ENCODE results near the gene C13orf46.
"Not testable (repeated sequence)": the region's sequence is repeated elsewhere in the genome, so short reads cannot be mapped to it uniquely, and the experiment has no call there.

The C13orf46 gene

DNA sequence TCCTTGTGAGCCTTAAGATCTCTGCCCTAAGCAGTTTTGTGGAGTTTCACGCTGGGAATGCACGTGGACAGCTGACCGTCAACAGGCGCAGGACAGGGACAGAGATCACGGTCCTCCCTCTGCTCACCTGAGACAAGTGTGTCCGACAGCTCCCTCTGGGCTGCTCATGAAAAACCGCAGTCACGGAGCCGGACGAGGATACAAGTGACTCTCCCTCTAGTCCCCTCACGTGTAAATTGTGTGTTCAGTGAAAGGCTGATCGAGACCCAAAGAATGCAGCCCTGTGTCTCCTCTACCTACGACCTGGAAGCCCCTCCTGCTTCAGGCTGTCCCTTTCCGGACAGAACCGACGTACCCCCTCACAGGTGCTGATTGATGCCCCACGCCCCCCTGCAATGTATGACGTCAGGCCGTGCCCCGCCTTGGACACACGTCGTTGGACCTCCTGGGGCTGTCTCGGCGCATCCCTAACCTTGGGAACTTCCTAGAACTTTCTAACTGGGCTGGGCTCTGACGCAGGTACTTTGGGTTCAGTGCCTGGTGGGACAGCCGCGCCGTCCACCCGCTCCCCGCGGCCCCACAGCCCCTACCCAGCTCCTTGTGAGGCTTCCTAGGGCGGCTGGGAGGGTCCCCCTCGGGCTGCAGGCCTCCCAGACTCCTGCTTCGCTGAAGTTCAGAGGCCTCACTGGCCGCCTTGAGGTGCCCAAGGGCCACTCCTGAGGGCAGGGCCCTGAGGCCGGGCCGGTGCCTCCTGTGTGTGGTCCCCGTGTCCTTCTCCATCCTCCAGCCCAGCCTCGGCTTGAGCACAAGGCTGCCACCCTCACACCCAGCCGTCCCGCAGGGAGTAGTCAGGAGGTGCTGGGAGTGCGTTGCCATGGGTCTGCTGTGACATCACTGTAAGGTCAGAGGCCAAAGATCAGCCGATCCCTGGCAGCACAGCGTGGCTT, at the start of gene C13orf46:
TSS of gene C13orf46 (minus strand) at position 859 of the 947 bp plus-strand sequence. CDS start at position 780, 79 bp downstream.
- DNase-seq: no peak

DNA sequence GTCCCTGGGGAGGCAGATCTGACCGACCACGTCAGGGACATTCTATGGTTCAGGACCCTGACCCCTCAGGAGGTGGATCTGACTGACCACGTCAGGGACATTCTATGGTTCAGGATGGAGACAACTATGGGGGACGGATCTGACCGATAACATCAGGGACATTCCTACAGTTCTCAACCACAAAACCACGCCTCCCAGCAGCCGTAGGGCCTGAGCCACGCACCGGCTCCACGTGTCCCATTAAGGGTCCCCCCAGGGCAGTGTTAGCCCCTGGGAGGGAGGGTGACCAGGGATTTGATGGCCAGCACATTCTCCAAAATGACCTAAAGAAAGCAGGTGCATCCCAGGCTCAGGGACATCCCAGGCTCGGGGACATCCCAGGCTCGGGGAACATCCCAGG, 49.0 kb upstream of the C13orf46 start:
- no peak for DNase-seq

DNA sequence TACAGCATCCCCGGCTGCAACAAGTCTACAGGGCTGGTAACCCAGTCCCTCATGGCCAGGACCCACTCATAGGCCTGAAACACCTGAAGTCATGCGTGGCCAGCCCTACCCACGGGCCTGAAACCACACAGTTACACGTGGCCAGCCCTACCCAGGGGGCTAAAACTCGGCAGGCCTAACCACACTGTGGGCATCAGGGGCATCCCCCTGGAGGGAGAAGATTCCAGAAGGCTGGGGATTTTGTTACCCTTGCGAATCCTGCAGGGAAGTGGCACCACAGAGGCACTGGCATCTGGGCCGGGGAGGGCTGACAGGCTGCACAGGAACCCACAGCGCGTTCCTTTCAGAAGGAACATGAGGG, 48.4 kb upstream of the C13orf46 start:
- no peak for DNase-seq

DNA sequence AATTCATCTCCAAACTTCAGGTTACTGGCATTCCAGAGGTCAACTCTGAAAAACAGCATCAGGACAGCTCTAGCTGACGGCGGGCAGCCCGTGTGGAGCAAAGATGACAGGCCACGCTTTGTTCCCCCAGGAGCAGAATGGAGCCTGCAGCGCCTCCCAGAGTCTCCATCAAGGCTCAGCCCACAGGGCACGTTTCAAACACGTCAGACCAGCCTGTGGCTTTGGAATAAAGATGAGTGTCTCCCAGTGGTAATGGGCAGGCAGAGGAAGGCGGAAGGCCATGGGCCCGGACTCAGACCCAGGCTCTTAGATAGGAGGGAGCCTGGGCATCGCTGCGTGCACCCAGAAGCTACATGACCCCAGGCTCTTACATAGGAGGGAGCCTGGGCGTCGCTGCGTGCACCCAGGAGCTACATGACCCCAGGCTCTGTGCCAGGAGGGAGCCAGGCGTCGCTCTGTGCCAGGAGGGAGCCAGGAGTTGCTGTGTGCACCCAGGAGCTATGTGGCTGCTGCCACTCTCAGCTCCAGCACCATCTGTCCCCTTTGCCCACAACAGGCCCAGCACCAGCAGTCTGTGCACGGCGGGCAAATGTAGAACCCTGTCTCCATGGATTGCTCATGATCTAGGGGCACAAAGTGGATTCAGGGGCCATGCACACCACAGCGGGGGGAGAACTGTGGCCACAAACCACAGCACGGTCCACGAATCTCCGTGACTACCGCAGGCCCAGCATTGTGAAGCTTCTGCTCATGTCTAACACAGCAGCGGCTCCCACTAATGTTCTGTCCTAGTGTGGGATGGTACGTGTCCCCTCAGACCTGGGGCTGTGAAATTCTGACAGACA, 47.8 kb upstream of the C13orf46 start:
- no peak for DNase-seq

DNA sequence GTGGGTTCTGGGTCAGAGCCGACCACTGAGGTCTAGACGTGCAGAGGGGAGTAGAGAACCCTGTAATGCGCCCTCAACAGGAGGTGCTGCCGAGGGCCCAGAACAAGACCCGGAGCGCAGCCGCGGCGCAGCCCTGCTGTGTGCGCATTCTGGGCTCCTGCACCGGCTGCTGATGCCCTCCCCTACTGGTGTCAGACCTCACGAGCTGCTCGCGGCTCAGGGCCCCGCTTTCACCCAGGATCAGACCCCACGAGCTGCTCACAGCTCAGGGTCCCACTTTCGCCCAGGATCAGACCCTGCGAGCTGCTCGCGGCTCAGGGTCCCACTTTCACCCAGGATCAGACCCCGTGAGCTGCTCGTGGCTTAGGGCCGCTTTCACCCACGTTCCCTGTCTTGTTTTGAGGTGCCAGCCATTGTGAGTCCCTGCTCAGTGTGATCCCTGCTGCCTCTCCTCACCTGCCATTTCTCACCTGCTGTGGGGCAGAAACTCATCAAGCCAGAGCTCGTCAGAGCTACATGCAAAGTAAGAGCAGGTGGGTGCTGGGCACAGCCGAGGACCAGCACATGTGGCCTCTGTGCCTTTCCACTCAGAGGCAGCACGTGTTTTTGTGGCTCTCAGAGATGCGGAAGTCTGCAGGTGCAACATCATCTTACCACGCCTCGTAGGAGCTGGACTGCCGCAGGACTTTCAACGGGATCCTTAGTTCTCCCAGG, 47.0 kb upstream of the C13orf46 start:
- DNase-seq: no peak

DNA sequence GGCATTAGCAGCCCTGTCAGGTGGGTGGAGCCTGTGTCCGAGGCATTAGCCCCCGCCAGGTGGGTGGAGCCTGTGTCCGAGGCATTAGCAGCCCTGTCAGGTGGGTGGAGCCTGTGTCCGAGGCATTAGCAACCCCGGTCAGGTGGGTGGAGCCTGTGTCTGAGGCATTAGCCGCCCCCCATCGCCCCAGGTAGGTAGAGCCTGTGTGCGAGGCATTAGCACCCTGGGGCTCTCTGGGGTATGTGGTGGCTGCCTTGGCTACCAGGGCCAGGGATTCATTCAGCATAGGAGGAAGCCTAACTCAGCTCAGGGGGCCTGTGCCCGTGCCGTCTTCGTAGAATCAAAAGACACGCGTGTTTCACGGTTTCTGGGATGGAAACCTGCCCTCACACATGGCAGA, 46.3 kb upstream of the C13orf46 start:
- DNase-seq: not testable (repeated sequence)

DNA sequence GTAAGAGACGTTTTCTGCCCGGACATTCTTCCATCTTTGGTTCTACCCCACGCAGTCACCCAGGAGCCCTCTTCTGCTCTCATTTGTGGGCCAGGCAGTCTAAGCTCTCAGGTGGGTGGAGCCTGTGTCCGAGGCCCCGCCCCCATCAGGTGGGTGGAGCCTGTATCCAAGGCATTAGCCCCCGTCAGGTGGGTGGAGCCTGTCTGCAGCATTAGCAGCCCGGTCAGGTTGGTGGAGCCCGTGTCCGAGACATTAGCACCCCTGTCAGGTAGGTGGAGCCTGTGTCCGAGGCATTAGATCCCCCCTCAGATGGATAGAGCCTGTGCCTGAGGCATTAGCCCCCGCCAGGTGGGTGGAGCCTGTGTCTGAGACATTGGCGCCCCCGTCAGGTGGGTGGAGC, 45.5 kb upstream of the C13orf46 start:
- DNase-seq: no peak

DNA sequence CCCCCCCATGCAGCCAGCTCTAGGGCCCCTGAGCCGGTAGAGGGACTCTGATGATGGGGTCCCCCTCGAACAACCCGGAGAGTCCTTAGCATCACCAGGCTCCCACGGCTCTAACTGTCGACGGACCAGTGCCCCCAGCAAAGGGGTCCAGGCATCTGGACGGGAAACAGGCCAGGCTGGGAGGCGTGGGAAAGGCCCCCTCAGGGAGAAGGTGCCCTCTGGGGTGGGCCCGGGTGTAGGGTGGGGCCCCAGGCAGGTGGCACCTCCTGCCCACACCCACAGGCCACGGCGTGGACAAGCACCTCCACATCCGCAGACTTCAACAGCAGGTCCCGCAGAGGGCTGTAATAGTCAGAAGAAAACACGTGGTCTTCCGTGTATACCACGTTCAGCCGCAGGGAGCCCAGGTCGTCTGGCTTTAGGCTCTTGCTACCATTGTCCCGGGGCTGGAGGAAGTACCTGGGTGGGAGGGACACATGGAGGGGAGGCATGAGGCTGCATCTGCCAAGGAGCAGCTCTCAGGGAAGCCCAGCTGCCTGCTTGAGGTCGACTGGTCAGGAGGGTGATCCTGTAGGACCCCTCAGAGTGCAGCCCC, 44.7 kb upstream of the C13orf46 start:
- DNase-seq: no peak

DNA sequence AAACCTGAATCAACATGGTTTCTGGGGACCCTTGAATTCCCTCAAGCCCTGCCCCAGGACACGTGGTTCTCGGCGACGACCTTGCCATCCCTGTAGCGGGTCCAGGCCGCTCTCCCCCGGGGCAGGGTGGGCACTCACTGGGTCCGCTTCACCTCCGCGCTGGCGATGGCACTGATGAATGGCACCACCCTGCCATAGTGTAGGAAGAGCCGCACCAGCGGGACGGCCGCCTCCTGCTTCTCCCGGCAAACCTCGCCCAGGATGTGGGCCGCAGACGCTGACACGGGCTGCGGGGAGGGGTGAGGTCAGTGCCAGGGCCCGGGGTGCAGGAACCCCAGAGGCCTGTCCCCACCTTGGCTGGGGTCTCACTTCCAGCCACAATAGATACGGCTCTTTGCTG, 44.1 kb upstream of the C13orf46 start:
- DNase-seq: no peak

DNA sequence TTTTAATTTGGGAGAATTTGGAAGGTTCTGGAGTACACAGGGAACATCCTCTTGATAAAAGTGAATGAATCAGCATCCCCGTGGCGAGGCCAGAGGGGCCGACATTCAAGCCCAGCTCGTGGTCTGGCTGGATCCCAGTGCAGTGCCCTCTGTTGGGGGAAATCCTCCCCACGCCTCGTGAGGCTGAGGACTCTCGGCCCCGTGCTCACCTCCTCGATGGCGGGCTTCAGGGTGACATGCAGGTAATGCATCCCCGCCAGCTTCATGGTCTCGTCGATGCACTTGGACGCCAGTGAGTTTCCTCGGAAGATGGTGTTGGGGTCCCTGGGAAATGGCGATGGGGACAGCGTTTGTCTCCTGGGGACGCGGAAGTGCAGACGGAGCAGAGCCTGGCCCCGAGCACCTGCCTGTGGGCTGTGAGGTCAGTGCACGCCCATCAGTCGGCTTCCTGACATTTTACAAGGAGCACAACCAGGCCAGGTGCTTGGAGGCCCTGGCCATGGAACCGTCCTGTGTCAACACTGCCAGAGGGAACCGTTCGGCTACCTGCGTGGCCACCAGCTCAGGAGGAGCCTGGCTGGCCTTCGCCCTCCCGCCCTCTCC, 43.3 kb upstream of the C13orf46 start:
- no peak for DNase-seq

DNA sequence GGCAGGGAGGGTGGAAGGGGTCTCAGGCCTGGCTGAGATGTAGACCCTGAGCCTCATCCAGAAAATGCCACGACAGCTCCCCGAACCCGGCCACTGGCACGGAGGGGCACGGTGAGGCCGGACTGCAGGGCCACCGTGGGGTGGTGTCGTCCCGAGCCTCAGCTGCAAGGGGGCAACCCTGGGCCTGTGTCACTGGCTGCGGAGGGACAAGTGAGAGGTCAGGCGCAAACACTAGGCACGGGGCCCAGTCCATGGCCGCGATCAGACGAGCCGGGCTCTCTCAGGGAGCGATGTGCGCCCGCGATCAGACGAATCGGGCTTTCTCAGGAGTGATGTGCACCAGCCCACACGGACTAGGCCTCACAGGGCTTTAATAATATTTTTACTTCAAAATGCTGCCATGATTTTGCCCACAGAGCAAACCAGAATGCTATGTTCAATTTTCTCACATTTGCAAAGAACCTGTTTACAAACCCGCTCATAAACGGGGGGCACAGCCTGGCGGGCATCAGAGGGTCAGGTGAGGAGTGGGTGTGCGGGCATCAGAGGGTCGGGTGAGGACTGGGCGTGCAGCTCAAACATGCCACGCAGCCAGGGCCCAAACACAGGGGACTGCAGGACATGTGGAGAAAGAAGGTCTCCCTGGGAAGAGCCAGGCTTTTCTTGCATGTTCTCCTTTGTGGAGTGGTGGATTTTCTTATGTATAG, 42.6 kb upstream of the C13orf46 start:
- no peak for DNase-seq

DNA sequence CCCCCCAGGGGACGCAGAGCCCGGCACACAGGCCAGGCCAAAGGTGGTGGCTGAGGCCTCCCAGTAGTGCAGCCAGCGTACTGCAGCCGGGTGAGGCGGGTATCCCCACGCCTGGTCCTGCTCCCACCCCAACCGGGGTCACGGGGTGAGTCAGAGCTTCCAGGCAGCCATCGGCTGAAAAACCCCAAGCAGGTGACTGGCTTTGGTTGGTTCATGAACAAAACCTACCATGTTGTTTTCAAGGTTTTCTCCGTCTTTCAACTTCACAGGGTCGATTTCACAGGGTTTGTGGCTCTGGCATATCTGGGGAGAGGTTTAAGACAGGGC, 42.1 kb upstream of the C13orf46 start:
- DNase-seq: no peak

DNA sequence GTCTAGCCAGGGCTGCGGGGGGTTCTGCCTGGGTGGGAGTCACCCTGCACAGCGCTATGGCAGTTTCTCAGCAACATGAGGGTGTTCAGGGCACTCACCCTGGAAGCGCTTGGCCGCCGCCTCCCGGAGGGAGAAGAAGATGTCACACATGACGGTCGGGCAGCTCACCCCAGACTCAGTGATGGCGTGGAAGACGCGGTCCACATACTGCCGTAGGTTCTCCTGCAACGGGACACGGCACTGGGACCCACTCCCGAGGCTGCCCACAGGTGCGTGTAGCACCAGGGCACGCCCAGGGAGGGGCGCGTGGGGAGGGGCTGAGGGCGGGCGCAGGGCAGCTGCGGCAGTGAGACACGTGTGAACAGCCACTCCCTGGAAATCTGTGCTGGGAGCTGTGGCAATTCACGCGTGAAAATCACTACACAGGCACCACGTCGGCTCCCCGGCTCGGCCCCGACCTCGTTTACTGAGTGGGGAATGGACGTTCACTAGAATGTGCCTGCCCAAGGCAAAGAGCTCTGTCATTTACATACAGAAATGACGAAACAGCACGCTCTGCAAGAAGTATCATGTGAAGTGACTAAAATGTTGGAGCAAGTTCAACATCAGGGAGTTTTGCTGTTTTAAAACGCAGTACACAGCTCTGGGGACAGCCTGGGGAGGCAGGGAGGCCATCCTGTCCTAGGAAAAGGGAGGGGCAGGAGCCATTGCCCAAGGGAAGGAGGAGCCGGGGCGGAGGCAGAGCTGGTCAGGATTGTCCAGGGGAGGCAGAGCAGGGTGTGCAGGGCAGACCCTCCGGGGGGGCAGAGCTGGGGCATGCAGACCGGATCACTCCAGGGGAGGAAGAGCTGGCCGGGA, 41.5 kb upstream of the C13orf46 start:
- peak; percentile 22 for DNase-seq

DNA sequence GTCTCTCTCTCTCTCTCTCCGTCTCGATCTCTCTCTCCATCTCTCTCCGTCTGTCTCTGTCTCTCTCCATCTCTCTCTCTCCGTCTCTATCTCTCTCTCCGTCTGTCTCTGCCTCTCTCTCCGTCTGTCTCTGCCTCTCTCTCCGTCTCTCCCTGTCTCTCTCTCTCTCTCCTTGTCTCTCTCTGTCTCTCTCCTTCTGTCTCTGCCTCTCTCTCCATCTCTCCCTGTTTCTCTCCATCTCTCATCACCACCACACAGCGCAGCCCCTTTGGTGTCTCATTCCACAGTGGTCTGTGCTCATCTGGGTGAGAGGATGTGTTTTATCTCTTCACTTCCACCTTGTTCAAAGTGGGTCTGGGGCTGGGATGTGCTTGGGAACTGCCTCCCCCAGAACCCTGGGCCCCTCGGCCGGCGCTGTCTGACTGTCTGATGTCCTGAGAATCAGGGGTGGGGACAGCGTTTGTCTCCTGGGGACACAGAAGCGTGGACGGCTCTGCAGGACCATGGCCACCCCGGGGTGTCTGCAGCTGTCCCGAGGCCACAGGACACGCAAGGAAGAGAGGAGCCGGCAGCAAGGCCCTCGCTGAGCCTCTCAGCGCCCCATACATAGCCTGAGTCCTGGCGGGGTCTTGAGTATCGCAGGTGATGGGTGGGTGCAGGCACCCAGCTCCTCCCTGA, 40.2 kb upstream of the C13orf46 start:
- DNase-seq: no peak

DNA sequence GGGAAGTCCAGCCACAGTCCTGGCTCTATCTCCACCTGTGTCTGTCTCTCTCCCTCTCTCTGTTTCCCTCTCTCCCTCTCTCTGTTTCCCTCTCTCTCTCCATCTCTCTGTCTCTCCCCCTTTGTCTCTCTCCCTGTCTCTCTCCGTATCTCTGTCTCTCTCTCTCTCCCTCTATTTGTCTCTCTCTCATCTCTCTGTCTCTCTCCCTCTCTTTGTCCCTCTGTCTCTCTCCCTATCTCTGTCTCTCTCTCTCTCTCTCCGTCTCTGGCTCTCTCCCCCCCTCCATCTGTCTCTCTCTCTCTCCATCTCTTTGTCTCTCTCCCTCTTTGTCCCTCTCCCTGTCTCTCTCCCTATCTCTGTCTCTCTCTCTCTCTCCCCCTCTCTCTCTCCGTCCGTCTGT, 39.5 kb upstream of the C13orf46 start:
- no peak for DNase-seq

DNA sequence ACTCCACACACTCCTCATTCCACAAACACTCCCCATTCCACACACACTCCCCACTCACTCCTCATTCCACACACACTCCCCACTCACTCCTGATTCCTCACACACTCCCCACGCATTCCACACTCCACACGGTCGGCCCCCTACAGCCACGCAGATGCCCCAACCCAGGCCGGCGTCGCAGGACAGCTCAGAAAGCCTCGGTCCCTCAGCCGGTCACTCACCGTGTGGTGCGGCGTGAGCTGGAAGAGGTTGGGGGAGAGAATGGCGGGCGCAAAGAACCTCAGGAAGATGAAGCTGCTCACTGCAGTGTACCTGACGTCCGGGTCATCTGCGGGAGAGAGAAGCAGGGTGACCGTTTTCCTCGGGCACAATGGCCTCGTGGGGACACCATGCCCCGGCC, 39.0 kb upstream of the C13orf46 start:
- no peak for DNase-seq

DNA sequence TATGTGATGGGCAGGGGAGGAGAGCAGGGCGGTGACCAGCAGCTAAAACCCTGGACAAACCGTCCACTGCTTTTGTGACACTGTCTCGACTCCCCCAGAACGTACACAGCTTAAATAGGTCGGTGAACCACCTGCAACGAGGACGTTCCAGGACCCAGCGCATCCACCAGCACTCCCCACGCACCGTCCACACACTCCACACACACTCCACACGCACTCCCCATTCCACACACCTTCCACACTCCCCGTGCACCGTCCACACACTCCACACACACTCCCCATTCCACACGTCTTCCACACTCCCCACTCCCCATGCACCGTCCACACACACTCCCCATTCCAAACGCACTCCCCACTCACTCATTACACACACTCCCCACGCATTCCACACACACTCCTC, 38.3 kb upstream of the C13orf46 start:
- DNase-seq: no peak

DNA sequence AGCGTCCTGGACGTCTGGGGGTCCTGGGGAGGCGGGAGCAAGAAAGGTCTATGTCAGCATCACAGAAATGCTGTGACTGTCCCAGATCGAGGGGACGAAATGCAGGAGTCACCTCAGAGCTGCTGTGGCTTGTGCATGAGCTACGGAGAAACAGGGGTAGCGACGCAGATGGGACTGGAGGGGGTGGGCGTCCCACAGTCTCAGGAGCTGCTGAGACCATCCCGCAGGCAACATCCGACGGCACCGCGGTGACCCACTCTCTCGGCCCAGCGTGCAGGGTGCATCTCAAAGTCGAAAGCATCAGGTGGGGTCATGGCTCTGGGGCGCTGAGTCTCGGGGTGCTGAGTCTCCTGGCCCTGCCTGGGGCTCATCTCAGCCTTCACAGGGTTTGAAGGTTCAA, 37.4 kb upstream of the C13orf46 start:
- DNase-seq: no peak

DNA sequence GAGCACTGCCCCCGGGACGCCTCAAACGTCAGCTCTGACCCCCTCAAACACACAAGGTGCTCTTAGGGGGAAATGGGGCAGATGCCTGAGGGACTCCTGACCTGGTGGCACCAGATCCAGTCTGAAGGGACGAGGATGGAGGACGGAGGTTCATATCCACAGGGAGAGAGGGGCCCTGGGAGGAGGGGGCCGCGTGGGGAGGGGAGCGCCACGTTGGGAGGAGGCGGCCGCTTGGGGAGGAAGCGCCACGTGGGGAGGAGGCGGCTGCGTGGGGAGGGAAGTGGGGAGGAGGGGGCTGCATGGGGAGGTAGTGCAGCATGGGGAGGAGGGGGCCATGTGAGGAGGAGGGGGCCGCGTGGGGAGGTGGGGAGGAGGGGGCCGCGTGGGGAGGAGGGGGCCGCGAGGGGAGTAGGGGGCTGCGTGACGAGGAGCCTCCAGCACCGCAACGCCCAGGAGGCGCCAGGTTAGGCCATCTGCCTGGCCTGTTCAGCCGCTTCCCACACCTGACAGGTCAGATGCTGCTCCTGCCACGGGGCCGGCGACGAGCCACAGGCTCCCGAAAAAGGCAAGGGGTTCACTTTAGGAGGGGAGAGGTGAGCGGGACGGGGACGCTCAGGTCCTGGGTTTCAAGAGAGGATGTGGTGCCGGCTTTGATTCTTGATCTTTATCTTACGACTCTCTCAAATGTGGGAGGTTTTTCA, 36.7 kb upstream of the C13orf46 start:
- DNase-seq: no peak
